H9 (cell line): ENCODE data around the gene CORO2B. TPM values are rescaled to one million over a fixed set of nuclear protein-coding genes. Genes with fewer than 3 reads are reported as not detected.

Experiments used
- DNase-seq: peaks from one replicate; pipeline ENCODE4 v3.0.0-alpha.2; 2017
- H2AFZ ChIP-seq: one replicate; pipeline ENCODE4 v1.6.1; 2013; ENCODE audit warnings: mild to moderate bottlenecking, low read length, control low read depth, moderate library complexity
- H2AK5ac ChIP-seq: 2 replicates; pipeline ENCODE4 v1.6.1; 2013; ENCODE audit warnings: low read length, control low read depth, mixed read lengths; ENCODE audit not compliant: insufficient read length
- H2BK120ac ChIP-seq: one replicate; pipeline ENCODE4 v1.6.1; 2013; ENCODE audit warnings: low read depth, mild to moderate bottlenecking, low read length, control low read depth, inconsistent platforms; ENCODE audit not compliant: poor library complexity, severe bottlenecking
- H2BK12ac ChIP-seq: 2 replicates; pipeline ENCODE4 v1.6.1; 2013; ENCODE audit warnings: low read length, control low read depth, mixed read lengths, low read depth; ENCODE audit not compliant: insufficient read length
- H2BK15ac ChIP-seq: 2 replicates; pipeline ENCODE4 v1.6.1; 2013; ENCODE audit warnings: low read depth, low read length, control low read depth
- H2BK20ac ChIP-seq: one replicate; pipeline ENCODE4 v1.6.1; 2013; ENCODE audit warnings: low read depth, mild to moderate bottlenecking, low read length, control low read depth, inconsistent platforms; ENCODE audit not compliant: poor library complexity, severe bottlenecking
- H2BK5ac ChIP-seq: 2 replicates; pipeline ENCODE4 v1.6.1; 2013; ENCODE audit warnings: low read length, control low read depth, mixed read lengths; ENCODE audit not compliant: insufficient read length
- H3K14ac ChIP-seq: 2 replicates; pipeline ENCODE4 v1.6.1; 2013; ENCODE audit warnings: low read length, control low read depth; ENCODE audit not compliant: insufficient read depth
- H3K18ac ChIP-seq: 2 replicates; pipeline ENCODE4 v1.6.1; 2013; ENCODE audit warnings: low read depth, mild to moderate bottlenecking, mixed read lengths, low read length, control low read depth; ENCODE audit not compliant: insufficient read length
- H3K23ac ChIP-seq: 2 replicates; pipeline ENCODE4 v1.6.1; 2013; ENCODE audit warnings: low read length, control low read depth, mixed read lengths, low read depth; ENCODE audit not compliant: insufficient read length
- H3K23me2 ChIP-seq: 2 replicates; pipeline ENCODE4 v1.6.1; 2013; ENCODE audit warnings: low read depth, mild to moderate bottlenecking, mixed read lengths, low read length, control low read depth; ENCODE audit not compliant: insufficient read length, poor library complexity, severe bottlenecking
- H3K27ac ChIP-seq: 2 replicates; pipeline ENCODE4 v1.5.1; 2013; ENCODE audit warnings: low read length, control low read depth, mixed read lengths, low read depth; ENCODE audit not compliant: insufficient read length
- H3K27me3 ChIP-seq: 2 replicates; pipeline ENCODE4 v1.6.1; 2013; ENCODE audit warnings: low read length, control low read depth, inconsistent platforms; ENCODE audit not compliant: insufficient read depth
- H3K4ac ChIP-seq: 2 replicates; pipeline ENCODE4 v1.6.1; 2013; ENCODE audit warnings: low read depth, mild to moderate bottlenecking, control low read depth, inconsistent platforms, low read length, moderate library complexity
- H3K4me1 ChIP-seq: 2 replicates; pipeline ENCODE4 v1.6.1; 2013; ENCODE audit warnings: low read length, control low read depth, inconsistent platforms; ENCODE audit not compliant: insufficient read depth
- H3K4me2 ChIP-seq: 2 replicates; pipeline ENCODE4 v1.6.1; 2013; ENCODE audit warnings: low read length, control low read depth, mixed read lengths; ENCODE audit not compliant: insufficient read length, insufficient read depth
- H3K56ac ChIP-seq: 2 replicates; pipeline ENCODE4 v1.6.1; 2013; ENCODE audit warnings: low read depth, mild to moderate bottlenecking, mixed read lengths, low read length, control low read depth; ENCODE audit not compliant: insufficient read length
- H3K79me1 ChIP-seq: 2 replicates; pipeline ENCODE4 v1.6.1; 2013; ENCODE audit warnings: low read depth, mild to moderate bottlenecking, moderate library complexity, low read length, control low read depth, inconsistent platforms; ENCODE audit not compliant: insufficient read depth, poor library complexity, severe bottlenecking
- H3K79me2 ChIP-seq: 2 replicates; pipeline ENCODE4 v1.6.1; 2013; ENCODE audit warnings: low read length, control low read depth, inconsistent platforms; ENCODE audit not compliant: insufficient read depth
- H3K9ac ChIP-seq: 2 replicates; pipeline ENCODE4 v1.6.1; 2013; ENCODE audit warnings: low read length, control low read depth, mixed read lengths; ENCODE audit not compliant: insufficient read length; ENCODE audit errors: extremely low read depth
- H3K9me3 ChIP-seq: one replicate; pipeline ENCODE4 v1.6.1; 2013; ENCODE audit warnings: low read depth, low read length, inconsistent platforms; ENCODE audit not compliant: control insufficient read depth
- H3T11ph ChIP-seq: one replicate; pipeline ENCODE4 v1.6.1; 2013; ENCODE audit warnings: mild to moderate bottlenecking, low read length, control low read depth, inconsistent platforms
- H4K20me1 ChIP-seq: one replicate; pipeline ENCODE4 v1.6.1; 2013; ENCODE audit not compliant: control insufficient read depth, insufficient read length, insufficient read depth
- H4K5ac ChIP-seq: 2 replicates; pipeline ENCODE4 v1.6.1; 2013; ENCODE audit warnings: low read depth, mild to moderate bottlenecking, mixed read lengths, low read length, control low read depth; ENCODE audit not compliant: insufficient read length
- H4K8ac ChIP-seq: replicated peaks from 2 replicates; pipeline ENCODE4 v1.6.1; 2013; ENCODE audit warnings: low read length, control low read depth, mixed read lengths, low read depth; ENCODE audit not compliant: insufficient read length
- H4K91ac ChIP-seq: 2 replicates; pipeline ENCODE4 v1.6.1; 2013; ENCODE audit warnings: low read depth, mild to moderate bottlenecking, moderate library complexity, mixed read lengths, low read length, control low read depth; ENCODE audit not compliant: insufficient read length
- H3K27ac Mint-ChIP-seq, 3 experiments: 2 replicates in 2 of 3; 3 replicates in 1 of 3; pipeline ENCODE4 v1.8.0; 2020 to 2021; ENCODE audit warnings: mixed read lengths in 3 of 3, mild to moderate bottlenecking in 1 of 3, moderate library complexity in 1 of 3
- H3K27me3 Mint-ChIP-seq: 2 replicates; pipeline ENCODE4 v1.8.0; 2021; ENCODE audit warnings: low read depth, mild to moderate bottlenecking, moderate library complexity, mixed read lengths
- H3K36me3 Mint-ChIP-seq, 3 experiments: 2 replicates in 2 of 3; 3 replicates in 1 of 3; pipeline ENCODE4 v1.8.0; 2020 to 2021; ENCODE audit warnings: low read depth in 3 of 3, mixed read lengths in 3 of 3; ENCODE audit not compliant: insufficient read depth in 1 of 3
- H3K4me1 Mint-ChIP-seq, 2 experiments: 2 replicates each; pipeline ENCODE4 v1.8.0; 2020; ENCODE audit warnings: mixed read lengths in 2 of 2
- H3K4me3 Mint-ChIP-seq, 2 experiments: 2 replicates in 1 of 2; 3 replicates in 1 of 2; pipeline ENCODE4 v1.8.0; 2020 to 2021; ENCODE audit warnings: mild to moderate bottlenecking in 2 of 2, mixed read lengths in 2 of 2, moderate library complexity in 1 of 2
- H3K9me3 Mint-ChIP-seq, 2 experiments: 2 replicates in 1 of 2; 3 replicates in 1 of 2; pipeline ENCODE4 v1.8.0; 2020; ENCODE audit warnings: mild to moderate bottlenecking in 2 of 2, mixed read lengths in 2 of 2, moderate library complexity in 1 of 2
- CTCF ChIP-seq: fragments of 200-600 bp; sonication (generic); conservative IDR thresholded peaks from 3 replicates; pipeline ENCODE4 v1.8.0; 2021; ENCODE audit warnings: antibody characterized with exemption, mild to moderate bottlenecking
- WGBS: extraction: QIAGEN DNeasy Blood & Tissue Kit; methylation state at CpG from one replicate; pipeline ENCODE4 v1.1.7; 2013; ENCODE audit warnings: missing lambda C conversion rate, low lambda C conversion rate, mixed read lengths; ENCODE audit not compliant: insufficient read length; ENCODE audit errors: extremely low coverage; 5-methylcytosine and 5-hydroxymethylcytosine counted together
- total RNA-seq: library from RNA; stranded (reverse); gene quantifications from 2 replicates; pipeline ENCODE4 v1.2.1, GENCODE V29; 2021

Gene CORO2B
- total RNA-seq, 1 experiment from 2014 or later = 3.1 TPM

DNA sequence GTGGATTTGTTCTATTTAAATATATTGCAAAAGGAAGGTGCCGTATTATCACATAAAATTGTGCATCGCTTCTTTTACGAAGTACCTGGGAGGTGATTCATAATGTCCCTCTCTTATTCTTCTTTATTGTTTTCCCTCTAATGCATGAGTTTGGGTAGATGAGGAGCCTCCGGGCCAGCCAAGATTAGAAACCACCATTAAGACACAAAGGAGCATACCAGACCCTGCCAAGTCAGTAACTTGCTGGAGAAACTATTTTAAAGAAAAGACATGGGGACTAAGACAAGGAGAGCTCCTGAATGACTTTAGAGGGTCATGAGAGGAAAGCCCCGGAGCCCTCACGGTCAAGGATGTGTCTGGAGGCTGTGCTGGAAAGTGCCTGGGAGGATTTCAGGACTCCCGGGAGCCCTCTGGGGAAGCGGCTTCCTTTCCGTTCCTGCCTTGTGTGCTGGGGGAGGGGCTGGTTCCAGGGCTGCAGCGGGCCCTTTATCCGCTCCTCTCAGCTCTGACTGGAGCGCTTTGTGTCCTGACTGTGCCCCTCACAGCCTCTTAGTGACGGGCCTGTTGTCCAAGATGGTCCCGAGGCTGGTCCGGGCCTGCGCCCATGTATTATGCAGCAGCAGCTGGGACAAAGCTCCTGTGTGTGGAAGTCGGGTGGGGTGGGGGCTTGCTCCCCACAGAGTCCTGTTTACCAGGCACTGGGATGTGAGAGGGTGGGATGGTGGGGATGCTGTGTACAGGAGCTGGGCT is 35.7 kb downstream of the CORO2B start:
- H2AK5ac ChIP-seq = no peak overlapping the region
- H4K20me1 ChIP-seq = no peaks in the 10 kb centered on the region
- H3K27me3 Mint-ChIP-seq = peaks cover 15% of the 10 kb centered on the region
- H3K79me2 ChIP-seq = no peaks in the 10 kb centered on the region
- H3K27ac ChIP-seq = no peak overlapping the region
- no peak overlapping the region for H2BK20ac ChIP-seq
- H2BK120ac ChIP-seq = no peak overlapping the region
- peak overlapping the region; percentile 84; the same call in 1 of the 2 replicates for H3K14ac ChIP-seq
- peak overlapping the region in 1 of 2 experiments; percentile 1; a peak in 3 of 5 replicates for H3K4me3 Mint-ChIP-seq
- H4K91ac ChIP-seq = no peak overlapping the region
- no peak overlapping the region for H4K5ac ChIP-seq
- no peaks in the 10 kb centered on the region for H3K27me3 ChIP-seq
- WGBS = no CpG with 5 or more reads among the region's 17 CpGs
- H3K27ac Mint-ChIP-seq = peak overlapping the region in 2 of 3 experiments; percentile 71 to 74; a peak in 3 of 7 replicates
- DNase-seq = peak; percentile 79
- no peak overlapping the region for H3K9ac ChIP-seq
- no peaks in the 10 kb centered on the region for H3K23me2 ChIP-seq
- no peak overlapping the region for H3K4ac ChIP-seq
- H3K9me3 ChIP-seq = no peaks in the 10 kb centered on the region
- no peak overlapping the region for H3K56ac ChIP-seq
- peaks cover 33 to 42% of the 10 kb centered on the region in 2 experiments for H3K4me1 Mint-ChIP-seq
- no peak overlapping the region for H3K4me2 ChIP-seq
- no peaks in the 10 kb centered on the region for H3K9me3 Mint-ChIP-seq
- H4K8ac ChIP-seq = no peak overlapping the region
- H3K23ac ChIP-seq = no peak overlapping the region
- peaks cover 0 to 4% (median 0%) of the 10 kb centered on the region in 3 experiments; a peak in 1 of 7 replicates for H3K36me3 Mint-ChIP-seq
- TF ChIP-seq CTCF = no peak
- no peak overlapping the region for H2AFZ ChIP-seq
- no peak overlapping the region for H2BK15ac ChIP-seq
- no peaks in the 10 kb centered on the region for H3K79me1 ChIP-seq
- no peak overlapping the region for H2BK5ac ChIP-seq
- peak overlapping the region; percentile 61 for H3K18ac ChIP-seq
- H3K4me1 ChIP-seq = peaks cover 6% of the 10 kb centered on the region; the same call in 1 of the 2 replicates
- H2BK12ac ChIP-seq = no peak overlapping the region
- H3T11ph ChIP-seq = no peak overlapping the region
